ENCODE measurements around the gene RGS9.
"Not testable (repeated sequence)": the region's sequence is repeated elsewhere in the genome, so short reads cannot be mapped to it uniquely, and the experiment has no call there.

RGS9 gene

DNA sequence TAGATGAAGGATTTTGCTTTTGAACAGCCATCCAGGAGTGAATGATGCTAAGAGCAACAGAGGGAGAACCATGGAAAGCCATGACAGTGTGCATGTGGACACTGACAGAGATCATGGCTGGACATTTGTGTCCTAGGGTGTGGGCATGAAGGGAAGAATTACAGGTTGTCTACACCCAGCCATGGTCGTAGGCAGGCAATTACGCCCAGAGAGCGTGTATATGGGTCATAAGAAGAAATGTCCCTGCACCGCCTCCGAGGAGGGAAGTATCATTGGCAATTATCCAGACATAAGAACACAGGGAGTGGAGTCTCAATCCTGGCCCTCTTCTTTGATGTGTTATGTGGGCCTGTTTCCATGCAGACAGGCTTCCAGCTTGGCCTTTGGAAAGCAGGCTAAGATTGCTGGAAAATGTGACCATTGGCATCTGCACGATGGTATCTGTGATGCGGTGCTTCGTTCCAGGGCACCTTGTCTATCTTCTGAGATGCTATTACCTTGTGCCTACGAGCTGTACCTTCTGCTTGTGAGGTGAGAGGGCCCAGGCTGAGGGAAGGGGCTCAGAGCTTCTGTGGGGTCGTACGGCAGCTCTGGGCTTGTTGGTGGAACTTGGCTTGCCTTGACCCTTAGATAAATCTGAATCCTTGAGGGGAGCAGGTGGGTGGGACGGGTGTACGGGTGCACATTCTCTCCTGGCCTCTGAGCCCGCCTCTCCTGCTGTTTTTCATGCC, 19.8 kb downstream of the RGS9 start:
- no peak for DNase-seq (ENCODE audit: low read depth)

GRCh38 chr17:65158041-65158440, 20.9 kb downstream of the RGS9 start:
- no peak for DNase-seq (ENCODE audit: low read depth)

- no peak for DNase-seq (ENCODE audit: low read depth)
Measured at GRCh38 chr17:65158622-65159021, 21.5 kb downstream of the RGS9 start.

DNA sequence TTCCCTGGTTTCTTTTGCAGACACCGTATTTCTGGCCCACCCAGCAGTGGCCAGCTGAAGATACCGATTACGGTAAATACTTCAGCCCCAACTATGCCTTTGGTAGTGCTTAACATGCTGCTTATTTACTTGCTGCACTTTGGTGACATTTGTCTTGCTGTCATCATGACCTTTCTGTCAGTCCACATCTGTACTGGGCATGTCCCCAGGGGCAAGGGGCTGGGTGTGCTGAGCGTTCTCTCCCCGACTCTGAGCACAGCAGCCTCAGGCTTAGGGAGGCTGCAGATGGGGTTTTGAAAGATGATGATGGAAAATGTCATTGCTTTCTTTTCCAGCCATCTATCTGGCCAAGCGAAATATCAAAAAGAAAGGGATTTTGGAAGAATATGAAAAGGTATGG, 23.3 kb downstream of the RGS9 start:
- DNase-seq (ENCODE audit: low read depth), result no peak

DNA sequence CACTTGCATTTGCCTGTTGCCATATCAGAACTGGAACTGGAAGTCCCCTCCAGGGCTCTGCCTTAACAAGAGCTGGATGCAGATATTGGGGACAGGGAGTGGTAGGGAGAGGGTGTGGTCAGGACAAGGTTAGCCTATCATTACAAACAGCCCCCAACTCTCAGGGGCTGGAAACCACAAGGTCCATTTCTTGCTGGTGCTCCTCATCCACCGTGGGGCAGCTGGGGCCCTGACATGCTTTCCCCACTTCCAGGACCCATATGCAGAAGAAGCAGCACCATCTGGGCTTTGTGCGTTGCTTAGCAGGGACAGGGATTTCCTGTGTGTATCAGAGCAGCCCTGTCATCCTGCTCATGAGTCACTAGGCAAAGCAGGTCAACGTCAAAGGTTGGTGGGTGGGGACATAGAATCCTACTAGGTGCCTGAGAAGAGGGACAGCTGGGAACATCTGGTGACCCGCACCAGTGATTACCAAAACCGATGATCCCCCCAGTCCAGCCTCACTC, 26.9 kb downstream of the RGS9 start:
- DNase-seq (ENCODE audit: low read depth), result no peak

DNA sequence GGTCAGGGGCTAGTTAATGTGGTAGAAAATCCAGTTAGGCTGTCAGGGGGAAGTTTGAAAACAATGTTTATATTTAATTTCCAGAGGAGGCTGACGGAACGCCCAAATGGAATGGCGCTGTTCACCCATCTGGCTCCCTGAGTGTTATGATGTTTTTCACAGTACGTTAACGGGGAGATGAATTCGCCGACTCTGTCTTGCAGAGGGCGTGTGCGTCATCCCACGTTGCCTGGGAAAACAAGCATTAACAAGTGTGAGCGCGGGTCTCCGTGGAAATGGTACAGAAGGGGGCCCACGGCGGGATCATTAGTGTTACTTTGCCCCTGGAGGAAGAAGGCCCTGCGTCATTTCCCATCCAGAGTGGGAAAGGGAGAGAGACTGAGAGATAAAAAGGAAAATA, 29.6 kb downstream of the RGS9 start:
- no peak for DNase-seq (ENCODE audit: low read depth)

- DNase-seq (ENCODE audit: low read depth), result no peak
Measured at GRCh38 chr17:65167566-65167965, 30.4 kb downstream of the RGS9 start.

- no peak for DNase-seq (ENCODE audit: low read depth)
Measured at GRCh38 chr17:65169691-65170090, 32.5 kb downstream of the RGS9 start.

DNA sequence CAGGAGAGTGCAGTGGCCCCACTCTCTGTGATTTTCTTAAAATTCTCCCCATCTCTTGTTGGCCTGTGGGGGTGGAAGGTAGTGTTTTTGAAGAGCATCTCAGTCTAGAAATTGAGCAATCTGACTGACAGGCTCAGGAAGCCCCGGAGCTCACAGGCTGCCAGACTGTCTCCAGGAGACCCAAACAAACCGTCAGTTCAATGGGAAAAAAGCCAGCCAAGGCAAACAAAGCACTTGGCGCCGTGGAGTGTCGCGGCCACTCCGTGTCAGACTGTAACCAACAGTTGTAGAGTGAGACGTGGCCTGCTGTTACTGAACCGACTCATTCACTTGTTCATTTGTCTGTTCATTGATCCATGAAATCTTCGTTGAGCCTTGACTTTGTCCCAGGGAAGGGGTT, 33.7 kb downstream of the RGS9 start:
- no peak for DNase-seq (ENCODE audit: low read depth)

DNA sequence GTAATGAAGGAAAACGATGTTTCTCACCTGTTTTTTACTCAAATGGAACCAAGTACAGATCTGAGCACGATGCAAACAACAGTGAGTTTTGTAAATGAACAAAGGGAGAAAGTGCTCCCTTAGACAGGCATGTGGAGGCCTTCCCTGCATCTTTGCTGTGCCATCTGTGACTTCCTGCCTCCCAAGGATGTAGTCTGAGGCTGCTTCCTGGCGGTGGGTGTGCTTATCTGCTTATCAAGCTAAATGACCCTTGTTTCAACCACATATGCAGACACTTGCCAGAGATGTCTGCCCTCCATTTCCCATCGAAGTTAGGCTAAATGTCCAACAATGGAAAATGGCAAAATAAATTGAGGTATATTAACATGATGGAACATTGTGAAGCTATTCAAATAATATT, 34.6 kb downstream of the RGS9 start:
- DNase-seq (ENCODE audit: low read depth), result no peak

DNA sequence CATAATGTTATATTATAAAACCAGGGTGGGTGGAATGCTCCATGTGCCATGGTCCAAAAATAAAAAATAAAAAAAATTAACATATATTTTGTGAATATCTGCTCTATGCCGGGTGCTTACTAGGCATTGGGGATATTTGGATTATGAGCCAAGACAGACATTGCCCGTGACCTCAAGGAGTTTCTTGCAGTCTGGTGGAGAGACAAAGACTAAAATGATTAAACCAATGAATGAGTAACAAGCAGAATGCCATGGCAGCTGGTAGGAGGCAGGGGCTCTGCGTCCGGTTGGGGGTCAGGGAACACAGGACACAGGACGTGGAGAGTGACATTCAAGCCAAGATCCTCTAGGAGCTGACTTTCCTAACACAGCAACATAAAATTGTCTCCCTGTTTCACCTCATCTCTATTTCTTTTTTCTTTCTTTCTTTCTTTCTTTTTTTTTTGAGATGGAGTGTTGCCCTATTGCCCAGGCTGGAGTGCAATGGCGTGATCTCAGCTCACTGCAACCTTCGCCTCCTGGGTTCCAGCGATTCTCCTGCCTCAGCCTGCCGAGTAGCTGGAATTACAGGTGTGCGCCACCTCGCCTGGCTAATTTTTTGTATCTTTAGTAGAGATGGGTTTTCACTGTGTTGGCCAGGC, 35.4 kb downstream of the RGS9 start:
- DNase-seq (ENCODE audit: low read depth), result no peak

DNA sequence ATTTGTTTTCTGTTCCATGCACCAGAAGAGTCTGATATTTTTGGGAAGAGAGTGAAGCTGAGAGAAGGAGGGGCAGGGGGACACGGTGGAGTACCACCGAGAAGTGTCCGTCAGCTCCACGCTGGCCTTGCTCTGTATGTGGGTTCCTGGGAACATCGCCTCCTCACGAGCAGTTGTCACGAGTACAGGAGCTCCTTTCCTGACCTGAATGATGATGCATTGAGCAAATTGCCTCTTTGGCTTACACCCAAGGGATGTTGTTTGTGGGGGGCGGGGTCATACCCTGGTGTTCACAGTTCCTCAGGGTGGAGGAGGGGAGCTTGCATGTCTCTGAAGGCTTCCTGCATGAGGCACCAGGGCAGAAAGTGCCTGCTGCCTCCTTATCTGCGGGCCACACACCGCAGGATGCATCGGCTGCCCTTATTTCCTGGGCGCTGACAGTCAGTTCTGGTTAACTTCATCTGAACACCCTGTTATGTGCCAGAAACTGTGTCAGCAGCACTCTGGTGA, 36.2 kb downstream of the RGS9 start:
- DNase-seq (ENCODE audit: low read depth), result peak; percentile 51

GRCh38 chr17:65173976-65174683, 37.0 kb downstream of the RGS9 start:
- no peak for DNase-seq (ENCODE audit: low read depth)

- DNase-seq (ENCODE audit: low read depth), result no peak
Measured at GRCh38 chr17:65174974-65175373, 37.8 kb downstream of the RGS9 start.

DNA sequence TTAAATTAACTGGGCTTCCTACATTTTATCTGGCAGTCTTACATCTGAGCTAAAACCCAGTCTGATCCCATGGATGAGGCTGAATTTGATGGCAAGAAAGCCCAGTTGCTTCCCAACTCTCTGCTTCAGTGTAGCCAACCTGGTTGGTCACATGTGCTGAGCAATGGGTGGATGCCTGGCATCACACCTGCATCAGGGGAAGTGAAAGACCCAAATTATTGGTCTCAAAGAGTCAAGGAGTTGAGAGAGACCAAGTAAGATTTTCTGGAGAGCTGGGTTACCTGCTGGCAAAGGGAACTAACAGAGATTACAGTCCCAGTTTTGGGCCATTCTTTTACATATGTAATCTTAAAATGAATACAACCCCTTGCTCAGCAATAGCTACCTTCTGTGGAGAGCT, 38.8 kb downstream of the RGS9 start:
- no peak for DNase-seq (ENCODE audit: low read depth)

DNA sequence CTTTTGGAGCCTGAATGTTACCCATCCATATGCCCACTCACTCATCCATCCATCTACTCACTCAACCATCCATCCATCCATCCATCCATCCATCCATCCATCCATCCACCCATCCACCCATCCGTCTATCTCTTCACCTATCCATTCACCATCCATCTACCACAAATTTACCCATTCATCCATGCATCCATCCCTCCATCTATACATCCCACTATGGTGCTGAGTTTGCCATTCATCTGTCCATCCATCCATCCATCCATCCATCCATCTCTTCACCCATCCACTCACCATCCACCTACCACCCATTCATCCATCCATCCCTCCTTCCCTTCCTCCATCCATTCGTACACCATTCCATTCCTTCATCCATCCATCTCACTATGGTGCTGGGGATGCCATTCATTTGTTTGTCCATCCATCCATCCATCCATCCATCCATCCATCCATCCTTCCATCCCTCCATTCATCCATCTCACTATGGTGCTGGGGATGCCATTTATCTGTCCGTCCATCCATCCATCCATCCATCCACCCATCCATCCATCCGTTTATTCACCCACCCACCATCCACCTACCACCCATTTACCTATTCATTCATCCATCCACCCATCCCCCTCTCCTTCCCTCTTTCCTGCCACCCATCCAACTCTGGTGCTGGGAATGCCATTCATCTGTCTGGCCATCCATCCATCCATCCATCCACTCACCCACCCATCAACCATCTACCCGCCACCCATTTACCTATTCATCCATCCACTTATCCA, 39.7 kb downstream of the RGS9 start:
- DNase-seq (ENCODE audit: low read depth), result no peak

DNA sequence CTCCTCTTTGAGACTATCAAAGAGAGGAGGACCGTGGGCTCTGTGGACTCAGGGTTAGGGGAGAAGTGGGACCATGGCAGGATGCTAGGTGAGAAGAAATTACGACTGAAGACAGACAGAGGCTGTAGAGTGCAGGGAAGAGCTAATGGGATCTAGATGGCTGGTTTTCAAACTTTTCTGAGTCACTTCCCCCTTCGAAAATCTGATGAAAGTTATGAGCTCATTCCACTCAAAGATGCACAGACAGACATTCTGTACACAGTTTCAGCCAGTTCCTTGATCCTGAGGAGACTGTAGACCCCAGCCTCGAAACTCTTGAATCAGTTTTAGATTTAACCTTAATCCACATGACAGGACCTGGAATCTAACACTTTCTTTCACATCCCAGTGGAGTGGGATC, 40.7 kb downstream of the RGS9 start:
- DNase-seq (ENCODE audit: low read depth), result no peak

- DNase-seq (ENCODE audit: low read depth), result not testable (repeated sequence)
Measured at GRCh38 chr17:65180276-65180675, 43.1 kb downstream of the RGS9 start.

DNA sequence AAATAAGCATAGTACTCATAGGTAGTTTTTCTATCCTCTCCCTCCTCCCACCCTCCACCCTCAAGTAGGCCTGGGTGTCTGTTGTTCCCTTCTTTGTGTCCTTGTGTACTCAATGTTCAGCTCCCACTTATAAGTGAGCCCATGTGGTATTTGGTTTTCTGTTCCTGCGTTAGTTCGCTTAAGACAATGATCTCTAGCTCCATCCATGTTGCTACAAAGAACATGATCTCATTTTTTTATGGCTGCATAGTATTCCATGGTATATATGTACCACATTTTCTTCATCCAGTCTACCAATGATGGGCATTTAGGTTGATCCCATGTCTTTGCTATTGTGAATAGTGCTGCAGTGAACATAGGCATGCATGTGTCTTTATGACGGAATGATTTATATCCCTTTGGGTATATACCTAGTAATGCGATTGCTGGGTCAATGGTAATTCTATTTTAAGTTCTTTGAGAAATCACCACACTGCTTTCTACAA, 43.6 kb downstream of the RGS9 start:
- DNase-seq (ENCODE audit: low read depth), result not testable (repeated sequence)

DNA sequence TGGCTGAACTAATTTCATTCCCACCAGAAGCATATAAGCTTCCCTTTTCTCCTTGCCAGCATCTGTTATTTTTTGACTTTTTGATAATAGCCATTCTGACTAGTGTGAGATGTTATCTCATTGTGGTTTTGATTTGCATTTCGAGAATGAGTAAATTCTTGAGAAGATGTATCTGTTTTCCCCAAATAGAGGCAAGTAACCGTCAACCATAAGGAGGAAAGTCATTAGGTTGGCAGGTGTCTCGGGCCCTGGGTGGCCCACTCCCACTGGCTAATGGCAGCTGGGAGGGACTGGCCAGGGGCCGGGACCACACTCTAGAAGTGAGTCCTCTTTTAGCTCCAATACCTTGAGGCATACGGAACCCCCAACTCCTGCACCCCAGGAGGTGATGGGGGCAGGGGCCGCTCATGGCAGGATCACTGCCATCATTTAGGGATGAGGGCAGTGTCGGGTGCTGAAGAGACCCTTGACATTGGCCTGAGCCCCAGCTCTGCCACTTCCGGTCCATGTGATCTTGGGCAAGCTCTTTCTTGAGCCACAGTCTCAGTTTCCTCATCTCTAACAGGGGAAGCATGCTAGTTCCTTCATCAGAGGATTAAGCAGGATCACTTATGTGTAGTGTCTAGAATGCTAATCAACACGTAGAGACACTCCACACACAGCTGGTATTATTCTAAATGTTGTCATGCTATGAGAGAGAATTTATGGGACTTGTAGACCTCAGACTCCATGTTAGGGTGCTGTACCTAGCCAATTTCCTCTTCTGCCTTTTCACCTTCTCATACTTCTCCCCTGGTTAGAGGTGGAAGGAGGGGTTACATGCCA, 44.3 kb downstream of the RGS9 start:
- no peak for DNase-seq (ENCODE audit: low read depth)

DNA sequence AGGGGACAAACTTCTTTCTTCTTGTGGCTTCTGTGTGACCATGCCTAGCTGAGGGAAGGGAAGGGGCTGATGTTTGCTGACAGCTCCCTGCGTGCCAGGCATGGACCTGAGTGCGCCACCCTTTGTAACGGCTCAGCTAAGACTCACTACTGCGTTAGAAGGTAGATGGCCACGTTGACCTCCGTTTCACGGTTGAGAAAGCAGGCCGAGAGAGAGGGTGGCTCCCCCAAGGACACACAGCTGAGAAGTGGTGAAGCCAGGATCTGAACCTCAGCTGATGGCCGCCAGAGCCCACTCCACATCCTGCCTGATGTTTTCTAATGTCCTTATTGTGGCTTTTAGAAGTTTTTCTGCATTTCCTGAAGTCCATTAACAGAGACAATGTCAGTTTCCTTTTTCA, 45.1 kb downstream of the RGS9 start:
- no peak for DNase-seq (ENCODE audit: low read depth)

Measured in stimulated activated CD8-positive, alpha-beta memory T cell treated with anti-CD3 and anti-CD28 coated beads, Interleukin-15, amount 100 ng/mL, for 1 hour (primary cell).